Activated CD4-positive, alpha-beta T cell treated with anti-CD3 and anti-CD28 coated beads, Interleukin-2, Interleukin-4, amounts not matched to agents 100 ng/mL and 50 ng/mL, durations not matched to agents 16 hours and 8 hours (primary cell): ENCODE data around the gene VWF.

ENCODE experiments used
- DNase-seq: peaks from one replicate; pipeline ENCODE4 v3.0.0-alpha.2; 2020; ENCODE audit warnings: low spot score

Gene VWF

GRCh38 chr12:5910790-5911548 lies 213.5 kb downstream of the VWF start:
- DNase-seq: no peak

GRCh38 chr12:5909560-5909959 lies 214.9 kb downstream of the VWF start:
- DNase-seq: no peak

GRCh38 chr12:5908251-5908650 lies 216.2 kb downstream of the VWF start:
- DNase-seq: no peak

- no peak for DNase-seq
Measured at GRCh38 chr12:5907807-5908206, 216.7 kb downstream of the VWF start.

- no peak for DNase-seq
Measured at GRCh38 chr12:5905757-5906156, 218.7 kb downstream of the VWF start.

GRCh38 chr12:5904969-5905368 lies 219.5 kb downstream of the VWF start:
- no peak for DNase-seq

- no peak for DNase-seq
Measured at GRCh38 chr12:5904441-5904840, 220.0 kb downstream of the VWF start.

- DNase-seq: no peak
Measured at GRCh38 chr12:5902736-5903135, 221.7 kb downstream of the VWF start.

- DNase-seq: no peak
Measured at GRCh38 chr12:5901416-5901815, 223.1 kb downstream of the VWF start.

GRCh38 chr12:5900533-5901205 lies 223.8 kb downstream of the VWF start:
- DNase-seq: no peak

- no peak for DNase-seq
Measured at GRCh38 chr12:5900076-5900475, 224.4 kb downstream of the VWF start.

- DNase-seq: no peak
Measured at GRCh38 chr12:5899675-5900074, 224.8 kb downstream of the VWF start.

- no peak for DNase-seq
Measured at GRCh38 chr12:5898874-5899273, 225.6 kb downstream of the VWF start.
